ENCODE data around the gene BEGAIN.

GRCh38 chr14:100574642-100575031 is 12.6 kb downstream of the BEGAIN start:
- TF ChIP-seq, protein P1, sequence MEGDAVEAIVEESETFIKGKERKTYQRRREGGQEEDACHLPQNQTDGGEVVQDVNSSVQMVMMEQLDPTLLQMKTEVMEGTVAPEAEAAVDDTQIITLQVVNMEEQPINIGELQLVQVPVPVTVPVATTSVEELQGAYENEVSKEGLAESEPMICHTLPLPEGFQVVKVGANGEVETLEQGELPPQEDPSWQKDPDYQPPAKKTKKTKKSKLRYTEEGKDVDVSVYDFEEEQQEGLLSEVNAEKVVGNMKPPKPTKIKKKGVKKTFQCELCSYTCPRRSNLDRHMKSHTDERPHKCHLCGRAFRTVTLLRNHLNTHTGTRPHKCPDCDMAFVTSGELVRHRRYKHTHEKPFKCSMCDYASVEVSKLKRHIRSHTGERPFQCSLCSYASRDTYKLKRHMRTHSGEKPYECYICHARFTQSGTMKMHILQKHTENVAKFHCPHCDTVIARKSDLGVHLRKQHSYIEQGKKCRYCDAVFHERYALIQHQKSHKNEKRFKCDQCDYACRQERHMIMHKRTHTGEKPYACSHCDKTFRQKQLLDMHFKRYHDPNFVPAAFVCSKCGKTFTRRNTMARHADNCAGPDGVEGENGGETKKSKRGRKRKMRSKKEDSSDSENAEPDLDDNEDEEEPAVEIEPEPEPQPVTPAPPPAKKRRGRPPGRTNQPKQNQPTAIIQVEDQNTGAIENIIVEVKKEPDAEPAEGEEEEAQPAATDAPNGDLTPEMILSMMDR (IDR thresholded peaks at IDR 0.05) = no peak
- no peak for TF ChIP-seq POLR2A (IDR thresholded peaks at IDR 0.05)

All from prostate gland (tissue), 2 donors.